Suprapubic skin (tissue), 3 donors: Measurements from ENCODE around the gene HLF.

Experiments
- POLR2A ChIP-seq, 2 donors: fragments of 450-650 bp; IDR thresholded peaks; one replicate each; pipeline ENCODE4 v1.6.1; 2017; ENCODE audit warnings: antibody characterized with exemption in 2 of 2, mild to moderate bottlenecking in 2 of 2, moderate library complexity in 2 of 2
- TF ChIP-seq, protein P1 (sequence below), 2 donors: fragments of 200-600 bp in 1 of 2; fragments of 450-650 bp in 1 of 2; sonication (generic) in 1 of 2; IDR thresholded peaks; one replicate each; pipeline ENCODE4 v1.5.1; 2016 to 2019; ENCODE audit warnings: antibody characterized with exemption in 2 of 2, mild to moderate bottlenecking in 1 of 2, moderate library complexity in 1 of 2

DNA sequence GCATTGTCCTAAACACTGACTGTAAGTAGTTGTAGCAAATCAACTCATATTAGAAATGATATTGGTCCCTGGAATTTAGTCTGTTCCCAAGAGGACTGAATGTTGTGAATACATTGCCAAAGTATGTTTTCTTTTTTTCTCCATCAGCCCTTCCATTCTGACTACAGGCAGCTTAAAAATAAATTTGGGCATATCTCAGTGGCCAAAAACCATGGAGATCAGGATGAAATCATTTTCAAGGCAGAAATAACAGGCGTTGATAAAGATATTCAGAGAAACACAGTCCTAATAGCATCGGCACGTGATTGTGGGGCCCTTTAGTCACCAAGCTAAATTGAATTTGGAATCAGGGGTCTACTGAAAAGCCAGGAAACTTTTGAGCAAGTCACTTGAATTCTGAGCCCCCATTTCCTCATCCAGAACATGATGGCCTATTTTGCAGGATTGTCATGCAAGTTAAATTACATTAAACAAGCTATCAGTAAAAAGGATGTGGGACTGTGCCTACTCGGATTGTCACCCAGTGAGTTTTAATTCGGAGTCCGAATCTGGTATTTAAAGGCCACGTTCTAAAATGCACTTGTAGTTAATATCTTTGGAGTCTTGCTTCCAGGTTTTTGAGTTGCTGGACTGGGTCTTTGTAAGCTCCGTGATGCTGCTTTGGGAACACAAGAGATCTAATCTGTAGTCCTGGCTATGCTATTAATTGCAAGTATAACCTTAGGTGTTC, 17.1 kb downstream of the HLF start:
- no peak for TF ChIP-seq POLR2A (IDR thresholded peaks at IDR 0.05)
- TF ChIP-seq, protein P1, sequence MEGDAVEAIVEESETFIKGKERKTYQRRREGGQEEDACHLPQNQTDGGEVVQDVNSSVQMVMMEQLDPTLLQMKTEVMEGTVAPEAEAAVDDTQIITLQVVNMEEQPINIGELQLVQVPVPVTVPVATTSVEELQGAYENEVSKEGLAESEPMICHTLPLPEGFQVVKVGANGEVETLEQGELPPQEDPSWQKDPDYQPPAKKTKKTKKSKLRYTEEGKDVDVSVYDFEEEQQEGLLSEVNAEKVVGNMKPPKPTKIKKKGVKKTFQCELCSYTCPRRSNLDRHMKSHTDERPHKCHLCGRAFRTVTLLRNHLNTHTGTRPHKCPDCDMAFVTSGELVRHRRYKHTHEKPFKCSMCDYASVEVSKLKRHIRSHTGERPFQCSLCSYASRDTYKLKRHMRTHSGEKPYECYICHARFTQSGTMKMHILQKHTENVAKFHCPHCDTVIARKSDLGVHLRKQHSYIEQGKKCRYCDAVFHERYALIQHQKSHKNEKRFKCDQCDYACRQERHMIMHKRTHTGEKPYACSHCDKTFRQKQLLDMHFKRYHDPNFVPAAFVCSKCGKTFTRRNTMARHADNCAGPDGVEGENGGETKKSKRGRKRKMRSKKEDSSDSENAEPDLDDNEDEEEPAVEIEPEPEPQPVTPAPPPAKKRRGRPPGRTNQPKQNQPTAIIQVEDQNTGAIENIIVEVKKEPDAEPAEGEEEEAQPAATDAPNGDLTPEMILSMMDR (IDR thresholded peaks at IDR 0.05), result no peak
